Pancreas (tissue), 10 donors: ENCODE measurements around the gene ANKRD26. TPM values are rescaled to one million over a fixed set of nuclear protein-coding genes. Genes with fewer than 3 reads are reported as not detected.

Source experiments
- ATAC-seq, 4 donors: fragments of 200-7000 bp; cut with Tn5 transposase; one replicate each; pipeline versions ENCODE4 v1.8.0 to v1.9.1; 2020; ENCODE audit warnings: mild to moderate bottlenecking in 4 of 4, moderate library complexity in 4 of 4
- DNase-seq, 6 donors: peaks; one replicate each; pipeline ENCODE4 v3.0.0-alpha.2; 2020
- FAIRE-seq: peaks from 2 replicates; lab custom pipeline; 2012; peaks lifted over from hg19 to GRCh38; lab: Jason Lieb, UNC
- H3K27ac ChIP-seq, 4 donors: fragments of 200-600 bp; sonication (generic); 1 replicate in 3 of 4; 2 replicates in 1 of 4; pipeline versions ENCODE4 v1.5.0 to v1.8.0; 2020
- H3K27me3 ChIP-seq, 4 donors: fragments of 200-600 bp; one replicate each; pipeline ENCODE4 v1.8.0; 2021
- H3K36me3 ChIP-seq, 3 donors: fragments of 200-600 bp; sonication (generic) in 1 of 3; one replicate each; pipeline versions ENCODE4 v1.5.0 to v1.8.0; 2020 to 2021
- H3K4me1 ChIP-seq, 3 donors: fragments of 200-600 bp; one replicate each; pipeline ENCODE4 v1.8.0; 2021
- H3K4me3 ChIP-seq, 4 donors: fragments of 200-600 bp; sonication (generic) in 2 of 4; one replicate each; pipeline versions ENCODE4 v1.5.0 to v1.8.0; 2020 to 2021
- H3K9me3 ChIP-seq, 4 donors: fragments of 200-600 bp; one replicate each; pipeline ENCODE4 v1.8.0; 2021
- CTCF ChIP-seq, 4 donors: fragments of 200-600 bp; sonication (generic) in 3 of 4; IDR thresholded peaks; one replicate each; pipeline versions ENCODE4 v1.5.0 to v1.8.0; 2021; ENCODE audit warnings: antibody characterized with exemption in 4 of 4
- WGBS, 2 donors: extraction: QIAGEN DNeasy Blood & Tissue Kit; methylation state at CpG; one replicate each; pipeline ENCODE4 v1.1.7; 2013; 5-methylcytosine and 5-hydroxymethylcytosine counted together
- intact Hi-C, 3 donors: fragments of 100-400 bp; cut with DNase I; formaldehyde crosslinking; loops; one replicate each; pipeline versions ENCODE4 v1.11.1 to v1.14.2; 2022
- polyA plus RNA-seq, 2 donors: library from polyadenylated mRNA; stranded (reverse); fragments of 200-250 nt; gene quantifications; one replicate each; pipeline ENCODE4 v1.2.3, GENCODE V29; 2013
- total RNA-seq, 6 donors: library from RNA; stranded (reverse); fragmentation: NEBNext Ultra II Directional in 4 of 6; extraction: Animal tissue kit (Norgen Biotek cat#: 25700) in 4 of 6; gene quantifications; one replicate each; pipeline versions ENCODE4 v1.2.1 to v1.2.4, GENCODE V29; 2021 to 2023
- donor health status: healthy with polysubstance abuse.
- donor health status: DM: no; HTN: no; CAD: no; lungs with moderate emphysema.
- donor health status: DM: no; HTN: no; CAD: no.
- donor health status: control.
- donor health status: control.
- donor health status: Bipolar disorder and iron deficiency.
- donor health status: DM: yes; HTN: yes; CAD: no.
- donor health status: DM: no; HTN: no; CAD: no.
- donor health status: DM: no; HTN: no; CAD: no.
- donor health status: DM: yes; HTN: yes; CAD: no.

ANKRD26 gene
- total and polyA plus RNA-seq, 8 donors = 1.7 to 5.4 (median 3.7) TPM

GRCh38 chr10:27138277-27138676 lies 38.0 kb upstream of the ANKRD26 start:
- no peak for TF ChIP-seq CTCF (IDR thresholded peaks at IDR 0.05)
- Histone ChIP-seq H3K9me3 (no peaks in the 10 kb centered on the region), H3K4me1 (no peaks in the 10 kb centered on the region), H3K4me3 (no peak overlapping the region), H3K36me3 (peaks cover 0 to 33% (median 14%) of the 10 kb centered on the region in 3 donors), H3K27me3 (no peaks in the 10 kb centered on the region), H3K27ac (no peak overlapping the region)
- no peak for DNase-seq
- no peak for ATAC-seq
- 83 to 85% methylated on average over 3 of the region's 3 CpGs for WGBS, 2 donors
- no peak for FAIRE-seq
- intact Hi-C loops = no loop called here

GRCh38 chr10:27134371-27134770 lies 34.1 kb upstream of the ANKRD26 start:
- H3K27ac ChIP-seq = no peak overlapping the region
- intact Hi-C loops = no loop called here

GRCh38 chr10:27108165-27108564 lies 7.9 kb upstream of the ANKRD26 start:
- TF ChIP-seq CTCF (IDR thresholded peaks at IDR 0.05) = no peak
- no peak for ATAC-seq

More at GRCh38 chr10:27134371-27134770, 34.1 kb upstream of the ANKRD26 start:
- no peak for FAIRE-seq
- H3K27me3 ChIP-seq = no peaks in the 10 kb centered on the region
- no peak for DNase-seq
- no peak overlapping the region for H3K4me3 ChIP-seq
- peaks cover 4 to 60% (median 30%) of the 10 kb centered on the region in 3 donors for H3K36me3 ChIP-seq
- 94% methylated on average over 3 of the region's 3 CpGs for WGBS, 2 donors
- TF ChIP-seq CTCF (IDR thresholded peaks at IDR 0.05) = no peak
- no peaks in the 10 kb centered on the region for H3K9me3 ChIP-seq
- no peak for ATAC-seq
- H3K4me1 ChIP-seq = no peaks in the 10 kb centered on the region

GRCh38 chr10:27104919-27105318 lies 4.6 kb upstream of the ANKRD26 start:
- WGBS, 2 donors = 73 to 81% methylated on average over 5 of the region's 5 CpGs
- no peak for TF ChIP-seq CTCF (IDR thresholded peaks at IDR 0.05)
- FAIRE-seq = no peak
- no peak for DNase-seq
- Histone ChIP-seq H3K27me3 (no peaks in the 10 kb centered on the region), H3K36me3 (peaks cover 0 to 7% (median 0%) of the 10 kb centered on the region in 3 donors), H3K4me3 (no peak overlapping the region), H3K4me1 (peaks cover 0 to 4% (median 0%) of the 10 kb centered on the region in 3 donors), H3K27ac (no peak overlapping the region), H3K9me3 (no peaks in the 10 kb centered on the region)
- ATAC-seq = no peak
- intact Hi-C loops = no loop called here

More at GRCh38 chr10:27108165-27108564, 7.9 kb upstream of the ANKRD26 start:
- intact Hi-C loops = no loop called here
- no peaks in the 10 kb centered on the region for H3K9me3 ChIP-seq
- DNase-seq (no peak), FAIRE-seq (no peak)
- H3K36me3 ChIP-seq = peaks cover 0 to 28% (median 17%) of the 10 kb centered on the region in 3 donors
- H3K27me3 ChIP-seq = no peaks in the 10 kb centered on the region
- no peaks in the 10 kb centered on the region for H3K4me1 ChIP-seq
- H3K4me3 ChIP-seq = no peak overlapping the region
- no peak overlapping the region for H3K27ac ChIP-seq
- WGBS, 2 donors = 97 to 98% methylated on average over 3 of the region's 3 CpGs

GRCh38 chr10:27100813-27101347 lies 586 bp upstream of the ANKRD26 start:
- Histone ChIP-seq H3K4me3 (peak overlapping the region; percentile 46 to 66 (median 62)), H3K27ac (peak overlapping the region; percentile 69 to 85 (median 80)), H3K4me1 (peaks cover 0 to 4% (median 3%) of the 10 kb centered on the region in 3 donors), H3K36me3 (no peaks in the 10 kb centered on the region), H3K27me3 (no peaks in the 10 kb centered on the region), H3K9me3 (no peaks in the 10 kb centered on the region)
- no peak for FAIRE-seq
- peak in 2 of 6 donors; percentile 11 to 14 for DNase-seq
- no peak for TF ChIP-seq CTCF (IDR thresholded peaks at IDR 0.05)
- WGBS, 2 donors = 21 to 29% methylated on average over 14 of the region's 14 CpGs
- ATAC-seq = peak; percentile 10 to 37 (median 31)
- intact Hi-C loops = no loop called here
